K562 (cell line): ENCODE results near the gene FXYD1. TPM values are rescaled to one million over a fixed set of nuclear protein-coding genes. Genes with fewer than 3 reads are reported as not detected.
A peak's percentile ranks its signal among the peaks of the same experiment; 100 is the strongest.

Source experiments
- BRF1 ChIP-seq: IDR thresholded peaks from 3 replicates; pipeline ENCODE4 v1.6.1; 2011; ENCODE audit warnings: borderline replicate concordance, mild to moderate bottlenecking; ENCODE audit not compliant: insufficient read length; ENCODE audit errors: extremely low read depth
- CTBP1 ChIP-seq: fragments of 450-650 bp; IDR thresholded peaks from 2 replicates; pipeline ENCODE4 v1.6.1; 2016; ENCODE audit warnings: borderline replicate concordance
- FOXM1 ChIP-seq, 2 experiments: fragments of 450-650 bp in 1 of 2; sonication (generic) in 1 of 2; formaldehyde crosslinking in 1 of 2; IDR thresholded peaks; 2 replicates each; pipeline versions ENCODE4 v1.6.1 to v1.9.0; 2017 to 2022; ENCODE audit warnings: low read depth in 2 of 2, mild to moderate bottlenecking in 2 of 2, missing genetic modification reagents in 1 of 2, moderate library complexity in 1 of 2
- KLF10 ChIP-seq: fragments of 250-450 bp; sonication (Bioruptor Pico); IDR thresholded peaks from 2 replicates; pipeline ENCODE4 v1.6.1; 2021; ENCODE audit warnings: matching md5 sums
- MCM2 ChIP-seq: fragments of 450-650 bp; IDR thresholded peaks from 2 replicates; pipeline ENCODE4 v1.6.1; 2017; ENCODE audit warnings: low read depth, mild to moderate bottlenecking
- MEF2D ChIP-seq: conservative IDR thresholded peaks from 2 replicates; pipeline ENCODE4 v1.6.1; 2016; ENCODE audit warnings: low read depth, missing genetic modification characterization, missing compliant biosample characterization
- NFXL1 ChIP-seq: fragments of 450-650 bp; formaldehyde crosslinking; IDR thresholded peaks from 2 replicates; pipeline ENCODE4 v1.4.0; 2021; ENCODE audit warnings: mild to moderate bottlenecking
- PHF21A ChIP-seq: fragments of 450-650 bp; IDR thresholded peaks from 2 replicates; pipeline ENCODE4 v1.6.1; 2017; ENCODE audit warnings: low read depth, borderline replicate concordance
- SNRNP70 ChIP-seq: fragments of 200-400 bp; formaldehyde crosslinking; optimal IDR thresholded peaks from 2 replicates; pipeline ENCODE3; 2017; ENCODE audit warnings: low read depth, low read length
- TFAM ChIP-seq: fragments of 250-450 bp; sonication (Bioruptor Pico); conservative IDR thresholded peaks from 2 replicates; pipeline ENCODE4 v1.5.0; 2021; ENCODE audit warnings: mild to moderate bottlenecking, moderate library complexity
- ZSCAN32 ChIP-seq: fragments of 450-650 bp; formaldehyde crosslinking; IDR thresholded peaks from 2 replicates; pipeline ENCODE4 v1.4.0; 2020; ENCODE audit warnings: mild to moderate bottlenecking, moderate library complexity
- polyA plus RNA-seq, 8 experiments: library from polyadenylated mRNA; depleted of rRNA in 4 of 8; stranded (reverse) in 5 of 8; unstranded in 3 of 8; fragments of >200 nt; fragmentation: Nextera tagmentation in 2 of 8; fragmentation: Illumina TruSeq in 1 of 8; extraction: Ambion mirVana in 2 of 8; extraction: Trizol in 1 of 8; gene quantifications; 2 replicates each; pipeline versions ENCODE4 v1.2.1 to v1.2.3, GENCODE V29; 2011 to 2014; ENCODE audit warnings: inconsistent platforms in 1 of 8, missing spikeins in 1 of 8
- total RNA-seq, 7 experiments: library from RNA; depleted of rRNA in 6 of 7; stranded (reverse); fragments of >200 nt in 6 of 7; fragmentation: Illumina TruSeq in 2 of 7; extraction: Trizol in 2 of 7; gene quantifications; 2 replicates each; pipeline versions ENCODE4 v1.2.1 to v1.2.3, GENCODE V29; 2011 to 2021; ENCODE audit warnings: low replicate concordance in 1 of 7
- TF ChIP-seq, protein P1 (sequence below): fragments of 450-650 bp; conservative IDR thresholded peaks from 2 replicates; pipeline ENCODE4 v1.6.1; 2016; ENCODE audit warnings: missing genetic modification characterization, low read depth, mild to moderate bottlenecking, control low read depth, missing compliant biosample characterization
- TF ChIP-seq, protein P2 (sequence below), 2 experiments: fragments of 250-450 bp in 1 of 2; fragments of 450-650 bp in 1 of 2; sonication (Bioruptor Pico) in 1 of 2; IDR thresholded peaks; 2 replicates each; pipeline versions ENCODE4 v1.6.1 to v1.8.0; 2016 to 2021; ENCODE audit warnings: mild to moderate bottlenecking in 2 of 2, moderate library complexity in 2 of 2, missing compliant biosample characterization in 1 of 2, missing genetic modification characterization in 1 of 2
- TF ChIP-seq, protein P3 (sequence below): sonication (generic); formaldehyde crosslinking; IDR thresholded peaks from 2 replicates; pipeline ENCODE4 v1.8.1; 2023; ENCODE audit warnings: mild to moderate bottlenecking, missing genetic modification reagents, moderate library complexity
- TF ChIP-seq, protein P4 (sequence below): fragments of 450-650 bp; IDR thresholded peaks from 2 replicates; pipeline ENCODE4 v1.7.1; 2018; ENCODE audit warnings: mild to moderate bottlenecking, low read depth; ENCODE audit not compliant: partially characterized antibody
- TF ChIP-seq, protein P5 (sequence below): fragments of 450-650 bp; formaldehyde crosslinking; IDR thresholded peaks from 2 replicates; pipeline ENCODE4 v1.4.0; 2022; ENCODE audit warnings: mild to moderate bottlenecking, moderate library complexity
- TF ChIP-seq, protein P6 (sequence below): fragments of 250-450 bp; sonication (Bioruptor Pico); IDR thresholded peaks from 2 replicates; pipeline ENCODE4 v1.5.0; 2020; ENCODE audit warnings: mild to moderate bottlenecking

Gene FXYD1
- total and polyA plus RNA-seq, 9 of the 15 experiments (the other 6 are each of a cell fraction or from before 2014, with no cell fraction given) = 0.40 to 3.2 (median 1.8) TPM; not detected in 3

DNA sequence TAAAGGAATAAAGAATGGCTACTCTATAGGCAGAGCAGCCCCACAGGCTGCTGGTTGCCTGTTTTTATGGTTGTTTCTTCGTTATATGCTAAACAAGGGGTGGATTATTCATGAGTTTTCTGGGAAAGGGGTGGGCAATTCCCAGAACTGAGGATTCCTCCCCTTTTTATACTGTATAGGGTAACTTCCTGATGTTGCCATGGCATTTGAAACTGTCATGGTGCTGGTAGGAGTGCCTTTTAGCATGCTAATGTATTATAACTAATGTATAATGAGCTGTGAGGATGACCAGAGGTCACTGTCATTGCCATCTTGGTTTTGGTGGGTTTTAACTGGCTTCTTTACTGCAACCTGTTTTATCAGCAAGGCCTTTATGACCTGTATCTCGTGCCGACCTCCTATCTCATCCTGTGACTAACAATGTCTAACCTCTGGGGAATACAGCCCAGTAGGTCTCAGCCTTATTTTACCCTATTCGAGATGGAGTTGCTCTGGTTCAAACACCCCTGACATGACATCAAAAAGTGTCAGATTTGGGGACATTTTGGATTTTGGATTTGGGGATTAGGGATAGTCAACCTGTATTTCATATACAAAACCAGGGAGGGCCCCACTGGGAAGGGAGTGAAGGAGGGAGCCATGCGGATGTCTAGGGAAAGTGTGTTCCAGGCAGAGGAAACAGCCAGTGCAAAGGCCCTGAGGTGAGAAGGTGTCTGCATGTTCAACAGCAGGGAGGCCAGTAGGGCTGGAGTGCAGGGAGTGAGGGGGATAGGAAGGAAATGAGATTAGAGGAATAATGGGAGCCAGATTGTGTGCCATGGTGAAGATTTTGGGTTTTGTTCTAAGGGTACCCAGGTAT is 26.8 kb downstream of the FXYD1 start (continued):
- TF ChIP-seq, protein P1, sequence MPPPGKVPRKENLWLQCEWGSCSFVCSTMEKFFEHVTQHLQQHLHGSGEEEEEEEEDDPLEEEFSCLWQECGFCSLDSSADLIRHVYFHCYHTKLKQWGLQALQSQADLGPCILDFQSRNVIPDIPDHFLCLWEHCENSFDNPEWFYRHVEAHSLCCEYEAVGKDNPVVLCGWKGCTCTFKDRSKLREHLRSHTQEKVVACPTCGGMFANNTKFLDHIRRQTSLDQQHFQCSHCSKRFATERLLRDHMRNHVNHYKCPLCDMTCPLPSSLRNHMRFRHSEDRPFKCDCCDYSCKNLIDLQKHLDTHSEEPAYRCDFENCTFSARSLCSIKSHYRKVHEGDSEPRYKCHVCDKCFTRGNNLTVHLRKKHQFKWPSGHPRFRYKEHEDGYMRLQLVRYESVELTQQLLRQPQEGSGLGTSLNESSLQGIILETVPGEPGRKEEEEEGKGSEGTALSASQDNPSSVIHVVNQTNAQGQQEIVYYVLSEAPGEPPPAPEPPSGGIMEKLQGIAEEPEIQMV (tag) = peak; percentile 88
- TF ChIP-seq TFAM (no peak), ZSCAN32 (CRISPR knock-in tag) (no peak), NFXL1 (CRISPR knock-in tag) (no peak), CTBP1 (peak; percentile 30; the same call in 1 of the 2 replicates), KLF10 (CRISPR knock-in tag) (peak; percentile 81; the same call in 1 of the 2 replicates), BRF1 (no peak), MCM2 (no peak), FOXM1 (IDR thresholded peaks at IDR 0.05; ENCODE audit: low read depth) (no peak), FOXM1 (CRISPR knock-in tag; IDR thresholded peaks at IDR 0.05; ENCODE audit: low read depth) (no peak), PHF21A (no peak), MEF2D (peak; percentile 88), SNRNP70 (no peak)
- TF ChIP-seq, protein P2, sequence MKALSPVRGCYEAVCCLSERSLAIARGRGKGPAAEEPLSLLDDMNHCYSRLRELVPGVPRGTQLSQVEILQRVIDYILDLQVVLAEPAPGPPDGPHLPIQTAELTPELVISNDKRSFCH (CRISPR knock-in tag; IDR thresholded peaks at IDR 0.05) = peak; percentile 63; the same call in 1 of the 2 replicates
- TF ChIP-seq, protein P2 (tag; IDR thresholded peaks at IDR 0.05) = peak; percentile 98
- TF ChIP-seq, protein P3, sequence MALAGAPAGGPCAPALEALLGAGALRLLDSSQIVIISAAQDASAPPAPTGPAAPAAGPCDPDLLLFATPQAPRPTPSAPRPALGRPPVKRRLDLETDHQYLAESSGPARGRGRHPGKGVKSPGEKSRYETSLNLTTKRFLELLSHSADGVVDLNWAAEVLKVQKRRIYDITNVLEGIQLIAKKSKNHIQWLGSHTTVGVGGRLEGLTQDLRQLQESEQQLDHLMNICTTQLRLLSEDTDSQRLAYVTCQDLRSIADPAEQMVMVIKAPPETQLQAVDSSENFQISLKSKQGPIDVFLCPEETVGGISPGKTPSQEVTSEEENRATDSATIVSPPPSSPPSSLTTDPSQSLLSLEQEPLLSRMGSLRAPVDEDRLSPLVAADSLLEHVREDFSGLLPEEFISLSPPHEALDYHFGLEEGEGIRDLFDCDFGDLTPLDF (CRISPR knock-in tag) = no peak
- TF ChIP-seq, protein P4, sequence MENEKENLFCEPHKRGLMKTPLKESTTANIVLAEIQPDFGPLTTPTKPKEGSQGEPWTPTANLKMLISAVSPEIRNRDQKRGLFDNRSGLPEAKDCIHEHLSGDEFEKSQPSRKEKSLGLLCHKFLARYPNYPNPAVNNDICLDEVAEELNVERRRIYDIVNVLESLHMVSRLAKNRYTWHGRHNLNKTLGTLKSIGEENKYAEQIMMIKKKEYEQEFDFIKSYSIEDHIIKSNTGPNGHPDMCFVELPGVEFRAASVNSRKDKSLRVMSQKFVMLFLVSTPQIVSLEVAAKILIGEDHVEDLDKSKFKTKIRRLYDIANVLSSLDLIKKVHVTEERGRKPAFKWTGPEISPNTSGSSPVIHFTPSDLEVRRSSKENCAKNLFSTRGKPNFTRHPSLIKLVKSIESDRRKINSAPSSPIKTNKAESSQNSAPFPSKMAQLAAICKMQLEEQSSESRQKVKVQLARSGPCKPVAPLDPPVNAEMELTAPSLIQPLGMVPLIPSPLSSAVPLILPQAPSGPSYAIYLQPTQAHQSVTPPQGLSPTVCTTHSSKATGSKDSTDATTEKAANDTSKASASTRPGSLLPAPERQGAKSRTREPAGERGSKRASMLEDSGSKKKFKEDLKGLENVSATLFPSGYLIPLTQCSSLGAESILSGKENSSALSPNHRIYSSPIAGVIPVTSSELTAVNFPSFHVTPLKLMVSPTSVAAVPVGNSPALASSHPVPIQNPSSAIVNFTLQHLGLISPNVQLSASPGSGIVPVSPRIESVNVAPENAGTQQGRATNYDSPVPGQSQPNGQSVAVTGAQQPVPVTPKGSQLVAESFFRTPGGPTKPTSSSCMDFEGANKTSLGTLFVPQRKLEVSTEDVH = no peak
- TF ChIP-seq, protein P5, sequence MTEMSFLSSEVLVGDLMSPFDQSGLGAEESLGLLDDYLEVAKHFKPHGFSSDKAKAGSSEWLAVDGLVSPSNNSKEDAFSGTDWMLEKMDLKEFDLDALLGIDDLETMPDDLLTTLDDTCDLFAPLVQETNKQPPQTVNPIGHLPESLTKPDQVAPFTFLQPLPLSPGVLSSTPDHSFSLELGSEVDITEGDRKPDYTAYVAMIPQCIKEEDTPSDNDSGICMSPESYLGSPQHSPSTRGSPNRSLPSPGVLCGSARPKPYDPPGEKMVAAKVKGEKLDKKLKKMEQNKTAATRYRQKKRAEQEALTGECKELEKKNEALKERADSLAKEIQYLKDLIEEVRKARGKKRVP = peak; percentile 48; the same call in 1 of the 2 replicates
- TF ChIP-seq, protein P6, sequence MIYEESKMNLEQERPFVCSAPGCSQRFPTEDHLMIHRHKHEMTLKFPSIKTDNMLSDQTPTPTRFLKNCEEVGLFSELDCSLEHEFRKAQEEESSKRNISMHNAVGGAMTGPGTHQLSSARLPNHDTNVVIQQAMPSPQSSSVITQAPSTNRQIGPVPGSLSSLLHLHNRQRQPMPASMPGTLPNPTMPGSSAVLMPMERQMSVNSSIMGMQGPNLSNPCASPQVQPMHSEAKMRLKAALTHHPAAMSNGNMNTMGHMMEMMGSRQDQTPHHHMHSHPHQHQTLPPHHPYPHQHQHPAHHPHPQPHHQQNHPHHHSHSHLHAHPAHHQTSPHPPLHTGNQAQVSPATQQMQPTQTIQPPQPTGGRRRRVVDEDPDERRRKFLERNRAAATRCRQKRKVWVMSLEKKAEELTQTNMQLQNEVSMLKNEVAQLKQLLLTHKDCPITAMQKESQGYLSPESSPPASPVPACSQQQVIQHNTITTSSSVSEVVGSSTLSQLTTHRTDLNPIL (CRISPR knock-in tag) = peak; percentile 75; the same call in 1 of the 2 replicates
